Measurements from ENCODE around the gene DHODH. TPM values are rescaled to one million over a fixed set of nuclear protein-coding genes. Genes with fewer than 3 reads are reported as not detected.

Gene DHODH
- 3.9 TPM for total RNA-seq

DNA sequence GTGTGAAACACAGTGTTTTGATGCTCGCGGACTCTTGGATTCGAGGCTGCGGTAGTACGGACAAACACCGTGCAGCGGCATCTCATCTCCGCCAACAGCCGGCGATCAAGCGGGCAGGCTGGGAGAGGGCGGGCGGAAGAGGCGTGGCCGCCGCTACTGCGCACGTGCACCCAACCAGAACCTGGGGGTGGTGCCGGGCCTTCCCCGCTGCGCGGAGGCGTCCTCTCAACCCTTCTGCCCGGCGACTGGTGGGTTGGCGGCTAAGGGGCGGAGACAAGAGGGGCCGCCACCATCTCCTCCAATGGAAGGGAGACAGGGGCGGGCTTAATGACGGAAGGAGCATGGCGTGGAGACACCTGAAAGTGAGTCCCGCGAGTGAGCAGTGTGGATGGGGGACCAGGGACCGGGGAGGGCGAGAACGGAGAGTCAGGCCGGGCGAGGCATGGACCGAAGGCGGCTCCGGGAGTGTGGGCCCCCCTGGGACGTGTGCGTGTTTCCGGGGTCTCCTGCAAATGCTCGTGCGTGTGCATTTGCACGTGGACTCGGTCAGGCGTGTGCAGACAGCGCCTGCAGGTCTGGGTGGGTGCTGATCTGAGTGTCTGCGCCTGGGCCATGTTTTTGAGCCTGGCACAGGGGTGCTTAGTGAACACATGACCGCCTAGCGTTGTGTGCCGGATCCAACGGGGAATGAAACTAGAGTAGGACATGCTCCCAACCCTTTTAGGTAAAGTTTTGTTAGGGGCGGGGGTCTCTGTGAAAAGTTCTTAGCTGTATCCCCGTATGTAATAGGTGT, at the start of gene DHODH:
Gene DHODH, plus strand, starts transcription at position 321 of the 793 bp plus-strand sequence. Its CDS starts 21 bp downstream, at position 342.

DNA sequence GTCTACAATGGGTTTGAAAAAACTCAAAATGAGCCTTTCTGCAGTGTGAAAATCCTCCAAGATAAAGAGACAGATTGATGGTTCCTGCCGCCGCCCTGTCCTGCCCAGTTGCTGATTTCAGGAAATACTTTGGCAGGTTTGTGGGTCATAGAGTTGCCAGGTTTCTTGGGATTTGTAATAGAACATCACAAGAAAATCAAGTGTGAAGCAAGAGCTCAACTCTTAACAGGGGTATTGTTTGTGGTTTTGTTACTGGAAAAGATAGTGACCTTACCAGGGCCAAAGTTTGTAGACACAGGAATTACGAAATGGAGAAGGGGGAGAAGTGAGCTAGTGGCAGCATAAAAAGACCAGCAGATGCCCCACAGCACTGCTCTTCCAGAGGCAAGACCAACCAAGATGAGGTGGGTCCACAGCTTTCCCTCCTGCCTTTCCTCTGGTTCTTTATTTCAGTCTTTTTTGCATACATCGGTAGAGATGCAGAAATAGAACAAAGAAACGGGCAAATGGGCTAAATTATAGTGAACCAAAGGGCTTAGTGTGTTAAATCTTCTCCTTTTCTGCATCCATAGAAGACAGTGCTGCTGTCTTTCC, 45.8 kb downstream of the DHODH start, which contains the start of gene HP:
Gene HP, plus strand, starts transcription at position 252 of the 594 bp plus-strand sequence. Its CDS starts 148 bp downstream, at position 400.

Small RNA genes lying within 50 kb of the gene (small RNA-seq; reads per million reads assigned to genes)
- not detected for gene RPL39P31

Other genes starting within 250 kb of the DHODH start
- gene AP1G1, start 199.9 kb upstream of the DHODH start, total RNA-seq: 111 TPM
- gene ATXN1L, start 162.8 kb upstream of the DHODH start, total RNA-seq: 14.3 TPM
- 30.4 TPM for gene ZNF821, start 124.6 kb upstream of the DHODH start, total RNA-seq
- gene IST1, start 113.2 kb upstream of the DHODH start, total RNA-seq: 107 TPM
- gene PKD1L3, start 8.3 kb upstream of the DHODH start, total RNA-seq: under 0.01 TPM
- 0.23 TPM for gene HP, start 45.8 kb downstream of the DHODH start, total RNA-seq
- 3.7 TPM for gene HPR, start 54.5 kb downstream of the DHODH start, total RNA-seq
- gene TXNL4B, start 84.9 kb downstream of the DHODH start, total RNA-seq: 11.3 TPM
- gene DHX38, start 85.1 kb downstream of the DHODH start, total RNA-seq: 45.4 TPM
- gene PMFBP1, start 163.4 kb downstream of the DHODH start, total RNA-seq: 1.2 TPM